ENCODE results near the gene ING5.

Gene ING5

GRCh38 chr2:241763551-241764274, 61.9 kb downstream of the ING5 start:
- no peak for TF ChIP-seq CTCF (IDR thresholded peaks at IDR 0.05; ENCODE audit: insufficient read depth, low read length)
- no peak for TF ChIP-seq POLR2AphosphoS5 (IDR thresholded peaks at IDR 0.05; ENCODE audit: low read depth)
- TF ChIP-seq REST (IDR thresholded peaks at IDR 0.05; ENCODE audit: insufficient replicate concordance, low read depth), result no peak
- TF ChIP-seq GABPA (IDR thresholded peaks at IDR 0.05; ENCODE audit: low read depth), result no peak
- TF ChIP-seq SPI1 (IDR thresholded peaks at IDR 0.05; ENCODE audit: borderline replicate concordance, low read depth), result no peak
- no peak for DNase-seq (ENCODE audit: low read depth in 1 of 2, low spot score in 1 of 2)
- H3K27ac ChIP-seq (replicated peaks), result no peak overlapping the region

GRCh38 chr2:241764275-241765241, 62.7 kb downstream of the ING5 start:
- no peak for TF ChIP-seq REST (IDR thresholded peaks at IDR 0.05; ENCODE audit: insufficient replicate concordance, low read depth)
- no peak for TF ChIP-seq SPI1 (IDR thresholded peaks at IDR 0.05; ENCODE audit: borderline replicate concordance, low read depth)
- no peak for TF ChIP-seq CTCF (IDR thresholded peaks at IDR 0.05; ENCODE audit: insufficient read depth, low read length)
- TF ChIP-seq POLR2AphosphoS5 (IDR thresholded peaks at IDR 0.05; ENCODE audit: low read depth), result no peak
- TF ChIP-seq GABPA (IDR thresholded peaks at IDR 0.05; ENCODE audit: low read depth), result no peak
- no peak overlapping the region for H3K27ac ChIP-seq (replicated peaks)
- H3K27me3 ChIP-seq (ENCODE audit: insufficient read depth, poor library complexity, severe bottlenecking), result no peaks in the 10 kb centered on the region
- no peak overlapping the region for H3K4me3 ChIP-seq (replicated peaks; ENCODE audit: insufficient read depth, low read length)
- no peak for DNase-seq (ENCODE audit: low read depth in 1 of 2, low spot score in 1 of 2)

More at GRCh38 chr2:241763551-241764274, 61.9 kb downstream of the ING5 start:
- Histone ChIP-seq H3K27me3 (ENCODE audit: insufficient read depth, poor library complexity, severe bottlenecking) (no peaks in the 10 kb centered on the region), H3K4me3 (replicated peaks; ENCODE audit: insufficient read depth, low read length) (no peak overlapping the region)

- no peak overlapping the region for H3K27ac ChIP-seq (replicated peaks)
- no peak for DNase-seq (ENCODE audit: low read depth in 1 of 2, low spot score in 1 of 2)
- TF ChIP-seq SPI1 (IDR thresholded peaks at IDR 0.05; ENCODE audit: borderline replicate concordance, low read depth), result no peak
- TF ChIP-seq POLR2AphosphoS5 (IDR thresholded peaks at IDR 0.05; ENCODE audit: low read depth), result no peak
- TF ChIP-seq CTCF (IDR thresholded peaks at IDR 0.05; ENCODE audit: insufficient read depth, low read length), result no peak
- no peak for TF ChIP-seq REST (IDR thresholded peaks at IDR 0.05; ENCODE audit: insufficient replicate concordance, low read depth)
- no peak for TF ChIP-seq GABPA (IDR thresholded peaks at IDR 0.05; ENCODE audit: low read depth)
- no peak overlapping the region for H3K4me3 ChIP-seq (replicated peaks; ENCODE audit: insufficient read depth, low read length)
- H3K27me3 ChIP-seq (ENCODE audit: insufficient read depth, poor library complexity, severe bottlenecking), result no peaks in the 10 kb centered on the region
Observed at GRCh38 chr2:241767464-241768250, 65.8 kb downstream of the ING5 start.

Data from HL-60 (cell line).